Sigmoid colon (tissue), 4 donors: ENCODE results near the gene PLS1.

Source experiments
- CTCF ChIP-seq, 4 experiments: fragments of 450-650 bp in 3 of 4; fragments of 200-600 bp in 1 of 4; IDR thresholded peaks; one replicate each; pipeline ENCODE4 v1.5.1; 2016 to 2019; ENCODE audit warnings: antibody characterized with exemption in 4 of 4, mild to moderate bottlenecking in 3 of 4, moderate library complexity in 2 of 4
- EP300 ChIP-seq, 4 donors: sonication (generic); formaldehyde crosslinking; IDR thresholded peaks; one replicate each; pipeline ENCODE4 v1.6.1; 2017; ENCODE audit warnings: antibody characterized with exemption in 4 of 4
- POLR2A ChIP-seq, 2 donors: fragments of 450-650 bp; IDR thresholded peaks; one replicate each; pipeline ENCODE4 v1.6.1; 2016; ENCODE audit warnings: antibody characterized with exemption in 2 of 2, mild to moderate bottlenecking in 2 of 2, moderate library complexity in 2 of 2

GRCh38 chr3:142577696-142578328, 18.4 kb upstream of the PLS1 start:
- TF ChIP-seq EP300 (IDR thresholded peaks at IDR 0.05): no peak
- TF ChIP-seq CTCF (IDR thresholded peaks at IDR 0.05): no peak
- no peak for TF ChIP-seq POLR2A (IDR thresholded peaks at IDR 0.05)
